Head of caudate nucleus (tissue), 42 donors: ENCODE data around the gene MGAT4B.

Experiments
- DNase-seq, 42 donors: peaks; one replicate each; pipeline versions ENCODE4 v3.0.0 to v3.0.0-alpha.2; 2020 to 2021; ENCODE audit warnings: mixed read lengths in 7 of 42
- intact Hi-C: fragments of 100-400 bp; cut with DNase I; formaldehyde crosslinking; loops from one replicate; pipeline ENCODE4 v1.15.0; 2022

Gene MGAT4B

GRCh38 chr5:179764056-179764455, 42.6 kb downstream of the MGAT4B start:
- no peak for DNase-seq
- intact Hi-C loops = no loop called here

GRCh38 chr5:179763215-179763945, 43.3 kb downstream of the MGAT4B start:
- peak in 41 of 42 donors; percentile 44 to 88 (median 69) for DNase-seq
- intact Hi-C loops = no loop called here

GRCh38 chr5:179762781-179763176, 43.9 kb downstream of the MGAT4B start:
- DNase-seq = no peak
- intact Hi-C loops = no loop called here

- peak in 27 of 42 donors; percentile 15 to 77 (median 46) for DNase-seq
- intact Hi-C loops = no loop called here
Observed at GRCh38 chr5:179762079-179762780, 44.4 kb downstream of the MGAT4B start.

GRCh38 chr5:179759581-179760551, 46.8 kb downstream of the MGAT4B start:
- intact Hi-C loops = no loop called here
- peak in 14 of 42 donors; percentile 8 to 64 (median 42) for DNase-seq

GRCh38 chr5:179758955-179759354, 47.7 kb downstream of the MGAT4B start:
- intact Hi-C loops = no loop called here
- DNase-seq = peak in 1 of 42 donors; percentile 27

GRCh38 chr5:179755022-179755421, 51.6 kb downstream of the MGAT4B start:
- no peak for DNase-seq
- intact Hi-C loops = no loop called here

- DNase-seq = peak in 1 of 42 donors; percentile 1
- intact Hi-C loops = no loop called here
Observed at GRCh38 chr5:179753971-179754370, 52.7 kb downstream of the MGAT4B start.

GRCh38 chr5:179749857-179750508, 56.7 kb downstream of the MGAT4B start:
- peak in 1 of 42 donors; percentile 16 for DNase-seq
- intact Hi-C loops = no loop called here

GRCh38 chr5:179747811-179748210, 58.9 kb downstream of the MGAT4B start:
- intact Hi-C loops = no loop called here
- DNase-seq = no peak
